Transverse colon (tissue), 4 donors: ENCODE results near the gene CDK19.

Experiments used
- POLR2A ChIP-seq: fragments of 450-650 bp; IDR thresholded peaks from one replicate; pipeline ENCODE4 v1.6.1; 2016; ENCODE audit warnings: antibody characterized with exemption, mild to moderate bottlenecking, moderate library complexity
- POLR2AphosphoS5 ChIP-seq, 3 donors: sonication (generic); formaldehyde crosslinking; IDR thresholded peaks; one replicate each; pipeline ENCODE4 v1.6.1; 2016; ENCODE audit warnings: antibody characterized with exemption in 3 of 3
- TF ChIP-seq, protein P1 (sequence below), 5 experiments: fragments of 200-600 bp in 3 of 5; fragments of 450-650 bp in 2 of 5; sonication (generic) in 3 of 5; IDR thresholded peaks; 1 replicate in 2 of 5; 2 replicates in 3 of 5; pipeline ENCODE4 v1.5.1; 2016 to 2017; ENCODE audit warnings: antibody characterized with exemption in 5 of 5, inconsistent platforms in 3 of 5, mild to moderate bottlenecking in 2 of 5, moderate library complexity in 1 of 5

DNA sequence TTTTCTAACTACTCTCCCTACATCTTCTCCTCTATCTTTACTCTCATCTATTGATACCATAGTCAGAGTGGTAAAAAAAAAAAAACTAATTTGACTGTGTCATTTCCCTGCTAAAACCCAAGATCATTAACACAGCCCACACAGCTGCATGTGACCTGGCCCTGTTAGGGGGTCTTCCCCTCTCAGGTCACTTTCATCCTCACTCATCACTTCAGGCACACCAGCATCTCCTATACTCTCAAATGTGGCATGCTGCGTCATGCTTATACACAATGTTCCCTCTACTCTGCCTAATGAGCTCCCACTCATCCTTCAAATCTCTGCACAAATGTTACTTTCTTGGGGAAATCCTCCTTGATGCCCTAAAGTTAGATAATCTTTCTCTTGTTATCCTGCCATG, 86.8 kb downstream of the CDK19 start:
- TF ChIP-seq, protein P1, sequence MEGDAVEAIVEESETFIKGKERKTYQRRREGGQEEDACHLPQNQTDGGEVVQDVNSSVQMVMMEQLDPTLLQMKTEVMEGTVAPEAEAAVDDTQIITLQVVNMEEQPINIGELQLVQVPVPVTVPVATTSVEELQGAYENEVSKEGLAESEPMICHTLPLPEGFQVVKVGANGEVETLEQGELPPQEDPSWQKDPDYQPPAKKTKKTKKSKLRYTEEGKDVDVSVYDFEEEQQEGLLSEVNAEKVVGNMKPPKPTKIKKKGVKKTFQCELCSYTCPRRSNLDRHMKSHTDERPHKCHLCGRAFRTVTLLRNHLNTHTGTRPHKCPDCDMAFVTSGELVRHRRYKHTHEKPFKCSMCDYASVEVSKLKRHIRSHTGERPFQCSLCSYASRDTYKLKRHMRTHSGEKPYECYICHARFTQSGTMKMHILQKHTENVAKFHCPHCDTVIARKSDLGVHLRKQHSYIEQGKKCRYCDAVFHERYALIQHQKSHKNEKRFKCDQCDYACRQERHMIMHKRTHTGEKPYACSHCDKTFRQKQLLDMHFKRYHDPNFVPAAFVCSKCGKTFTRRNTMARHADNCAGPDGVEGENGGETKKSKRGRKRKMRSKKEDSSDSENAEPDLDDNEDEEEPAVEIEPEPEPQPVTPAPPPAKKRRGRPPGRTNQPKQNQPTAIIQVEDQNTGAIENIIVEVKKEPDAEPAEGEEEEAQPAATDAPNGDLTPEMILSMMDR (IDR thresholded peaks at IDR 0.05): no peak
- TF ChIP-seq POLR2A (no peak), POLR2AphosphoS5 (IDR thresholded peaks at IDR 0.05) (no peak)
